Superior temporal gyrus (tissue), 1 donor: ENCODE results near the gene VIM.

Source experiments
- DNase-seq: peaks from one replicate; pipeline ENCODE4 v3.0.0-alpha.2; 2016; ENCODE audit errors: extremely low spot score

VIM gene

GRCh38 chr10:17228091-17229015 lies at the start of gene VIM:
VIM (plus strand) TSS chr10:17228241; CDS start chr10:17229423, 1,182 bp downstream.
- DNase-seq, result no peak

- no peak for DNase-seq
Observed at GRCh38 chr10:17179002-17179401, 49.0 kb upstream of the VIM start.

- DNase-seq, result no peak
Observed at GRCh38 chr10:17181110-17181509, 46.9 kb upstream of the VIM start.

GRCh38 chr10:17181751-17182150 lies 46.3 kb upstream of the VIM start:
- no peak for DNase-seq

GRCh38 chr10:17183110-17183509 lies 44.9 kb upstream of the VIM start:
- no peak for DNase-seq

- DNase-seq, result no peak
Observed at GRCh38 chr10:17185873-17186272, 42.2 kb upstream of the VIM start.

GRCh38 chr10:17188644-17189172 lies 39.3 kb upstream of the VIM start:
- no peak for DNase-seq

- no peak for DNase-seq
Observed at GRCh38 chr10:17190602-17191001, 37.4 kb upstream of the VIM start.

GRCh38 chr10:17195083-17195482 lies 33.0 kb upstream of the VIM start:
- no peak for DNase-seq

GRCh38 chr10:17196045-17196444 lies 32.0 kb upstream of the VIM start:
- DNase-seq, result no peak

GRCh38 chr10:17196573-17196972 lies 31.5 kb upstream of the VIM start:
- DNase-seq, result no peak

GRCh38 chr10:17199351-17199804 lies 28.7 kb upstream of the VIM start:
- no peak for DNase-seq

GRCh38 chr10:17200001-17200911 lies 27.8 kb upstream of the VIM start:
- peak; percentile 33 for DNase-seq

- peak; percentile 85 for DNase-seq
Observed at GRCh38 chr10:17200912-17201793, 26.9 kb upstream of the VIM start, which contains the start of gene TRDMT1. TRDMT1 (minus strand) TSS chr10:17201672; CDS start chr10:17201634, 38 bp downstream.

- no peak for DNase-seq
Observed at GRCh38 chr10:17201794-17202116, 26.3 kb upstream of the VIM start.

GRCh38 chr10:17202506-17202905 lies 25.5 kb upstream of the VIM start:
- DNase-seq, result no peak

GRCh38 chr10:17202999-17203398 lies 25.0 kb upstream of the VIM start:
- DNase-seq, result no peak

GRCh38 chr10:17203416-17203815 lies 24.6 kb upstream of the VIM start:
- DNase-seq, result no peak

GRCh38 chr10:17206210-17206709 lies 21.8 kb upstream of the VIM start:
- DNase-seq, result no peak

GRCh38 chr10:17208476-17208875 lies 19.6 kb upstream of the VIM start:
- DNase-seq, result no peak

- DNase-seq, result no peak
Observed at GRCh38 chr10:17209302-17209701, 18.7 kb upstream of the VIM start.
